Measurements from ENCODE around the gene ARMC12.
A peak's percentile ranks its signal among the peaks of the same experiment; 100 is the strongest.
"Not testable (repeated sequence)": the region's sequence is repeated elsewhere in the genome, so short reads cannot be mapped to it uniquely, and the experiment has no call there.

Gene ARMC12

DNA sequence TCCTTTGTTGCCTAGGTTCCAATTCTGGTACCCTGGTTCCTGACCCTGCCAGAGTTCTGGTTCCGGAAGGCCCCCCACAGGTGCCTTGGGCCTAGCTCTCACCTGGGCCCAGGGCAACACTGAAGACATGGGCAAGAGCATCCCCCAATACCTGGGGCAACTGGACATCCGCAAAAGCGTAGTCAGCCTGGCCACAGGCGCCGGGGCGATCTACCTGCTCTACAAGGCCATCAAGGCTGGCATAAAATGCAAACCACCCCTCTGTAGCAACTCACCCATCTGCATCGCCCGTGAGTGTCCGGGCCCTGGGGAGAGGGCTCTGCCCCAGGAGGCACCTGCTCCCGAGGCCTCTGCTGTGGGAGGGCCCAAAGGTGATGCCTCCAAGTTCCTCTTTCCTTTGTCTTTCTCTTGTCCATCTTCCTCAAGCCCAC, at the start of gene ARMC12:
Gene ARMC12 (plus strand): TSS at position 51 of the 431 bp plus-strand sequence. CDS start 77 bp downstream, at position 128.
- no peak for DNase-seq (ENCODE audit: low read depth in 1 of 2, low spot score in 1 of 2)

GRCh38 chr6:35687658-35688604, 48.9 kb upstream of the ARMC12 start:
- peak; percentile 28 to 43 for DNase-seq (ENCODE audit: low read depth in 1 of 2, low spot score in 1 of 2)

- DNase-seq (ENCODE audit: low read depth in 1 of 2, low spot score in 1 of 2), result peak; percentile 64 to 86
Observed at GRCh38 chr6:35688605-35689322, 48.1 kb upstream of the ARMC12 start, which contains the start of gene FKBP5. FKBP5 (minus strand) TSS chr6:35688915; CDS start chr6:35642824, 46,091 bp downstream.

DNA sequence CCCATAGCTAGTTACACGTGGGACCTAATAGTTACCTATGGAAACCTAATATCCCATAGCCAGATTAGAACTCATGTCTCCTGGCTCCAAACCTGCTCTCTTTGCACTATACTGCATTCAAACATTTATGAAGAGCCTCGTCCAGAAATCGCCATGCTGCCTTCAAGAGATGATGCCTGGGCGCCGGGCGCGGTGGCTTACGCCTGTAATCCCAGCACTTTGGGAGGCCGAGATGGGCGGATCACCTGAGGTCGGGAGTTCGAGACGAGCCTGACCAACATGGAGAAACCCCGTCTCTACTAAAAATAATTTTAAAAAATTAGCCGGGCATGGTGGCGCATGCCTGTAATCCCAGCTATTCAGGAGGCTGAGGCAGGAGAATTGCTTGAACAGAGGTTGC, 46.8 kb upstream of the ARMC12 start:
- not testable (repeated sequence) for DNase-seq (ENCODE audit: low read depth in 1 of 2, low spot score in 1 of 2)

GRCh38 chr6:35690484-35690883, 46.3 kb upstream of the ARMC12 start:
- no peak for DNase-seq (ENCODE audit: low read depth in 1 of 2, low spot score in 1 of 2)

DNA sequence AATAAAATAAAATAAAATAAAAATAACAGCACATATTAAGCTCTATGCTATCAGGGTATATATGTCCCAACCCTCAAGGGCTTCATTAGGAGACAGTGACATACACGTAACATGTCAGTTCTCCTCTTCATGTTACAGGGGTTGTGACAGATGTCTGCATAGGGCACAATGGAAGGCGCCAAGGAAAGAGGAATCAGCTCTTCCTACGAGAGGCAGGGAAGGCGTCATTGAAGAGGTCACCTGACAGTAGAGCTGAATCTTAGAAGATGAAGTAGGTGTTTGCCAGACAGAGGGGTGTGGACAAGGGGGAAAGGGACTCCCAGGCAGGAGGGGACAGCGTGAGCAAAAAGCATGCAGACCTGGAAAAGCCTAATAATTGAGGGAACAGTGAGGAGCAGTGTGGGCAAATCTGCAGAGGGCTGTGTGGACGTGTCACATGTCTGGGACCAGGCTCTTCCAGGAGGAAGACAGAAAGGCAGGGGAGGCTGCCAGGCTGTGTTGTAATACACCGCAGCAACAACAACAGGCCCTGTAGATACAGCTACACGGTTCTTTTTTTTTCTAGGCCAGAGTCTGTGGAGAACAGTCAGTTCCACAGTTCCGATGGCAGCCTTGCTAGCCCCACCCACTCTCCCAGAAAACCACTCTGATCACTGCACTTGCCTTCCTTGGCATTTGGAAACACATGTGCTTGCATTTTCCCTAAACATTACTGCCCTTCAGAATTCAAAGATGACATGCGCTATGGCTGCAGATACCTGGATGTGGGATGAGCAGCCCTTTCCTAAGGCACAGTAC, 45.6 kb upstream of the ARMC12 start:
- DNase-seq (ENCODE audit: low read depth in 1 of 2, low spot score in 1 of 2), result no peak

- DNase-seq (ENCODE audit: low read depth in 1 of 2, low spot score in 1 of 2), result no peak
Observed at GRCh38 chr6:35694462-35694861, 42.4 kb upstream of the ARMC12 start.

- not testable (repeated sequence) for DNase-seq (ENCODE audit: low read depth in 1 of 2, low spot score in 1 of 2)
Observed at GRCh38 chr6:35698430-35698829, 38.4 kb upstream of the ARMC12 start.

GRCh38 chr6:35698858-35699257, 38.0 kb upstream of the ARMC12 start:
- DNase-seq (ENCODE audit: low read depth in 1 of 2, low spot score in 1 of 2), result no peak

GRCh38 chr6:35703554-35703953, 33.3 kb upstream of the ARMC12 start:
- no peak for DNase-seq (ENCODE audit: low read depth in 1 of 2, low spot score in 1 of 2)

DNA sequence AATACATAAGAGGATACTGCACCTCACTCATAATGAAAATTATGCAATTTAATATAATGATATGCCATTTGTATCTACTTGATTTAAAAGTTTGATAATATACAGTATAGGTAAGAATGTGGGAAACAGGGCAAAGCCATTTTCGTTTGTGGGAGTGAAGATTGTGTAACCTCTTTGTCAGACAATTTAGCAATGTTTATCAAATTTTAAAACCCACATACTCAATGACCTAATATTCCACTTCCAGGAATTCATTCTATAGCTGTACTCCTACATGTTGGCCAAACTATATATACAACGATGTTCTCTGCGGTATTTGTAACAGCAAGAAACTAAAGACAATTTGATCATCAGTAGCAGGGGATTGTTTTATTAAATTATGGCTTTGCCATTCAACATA, 30.4 kb upstream of the ARMC12 start:
- no peak for DNase-seq (ENCODE audit: low read depth in 1 of 2, low spot score in 1 of 2)

GRCh38 chr6:35707714-35708407, 29.0 kb upstream of the ARMC12 start:
- no peak for DNase-seq (ENCODE audit: low read depth in 1 of 2, low spot score in 1 of 2)

- no peak for DNase-seq (ENCODE audit: low read depth in 1 of 2, low spot score in 1 of 2)
Observed at GRCh38 chr6:35708585-35708984, 28.2 kb upstream of the ARMC12 start.

DNA sequence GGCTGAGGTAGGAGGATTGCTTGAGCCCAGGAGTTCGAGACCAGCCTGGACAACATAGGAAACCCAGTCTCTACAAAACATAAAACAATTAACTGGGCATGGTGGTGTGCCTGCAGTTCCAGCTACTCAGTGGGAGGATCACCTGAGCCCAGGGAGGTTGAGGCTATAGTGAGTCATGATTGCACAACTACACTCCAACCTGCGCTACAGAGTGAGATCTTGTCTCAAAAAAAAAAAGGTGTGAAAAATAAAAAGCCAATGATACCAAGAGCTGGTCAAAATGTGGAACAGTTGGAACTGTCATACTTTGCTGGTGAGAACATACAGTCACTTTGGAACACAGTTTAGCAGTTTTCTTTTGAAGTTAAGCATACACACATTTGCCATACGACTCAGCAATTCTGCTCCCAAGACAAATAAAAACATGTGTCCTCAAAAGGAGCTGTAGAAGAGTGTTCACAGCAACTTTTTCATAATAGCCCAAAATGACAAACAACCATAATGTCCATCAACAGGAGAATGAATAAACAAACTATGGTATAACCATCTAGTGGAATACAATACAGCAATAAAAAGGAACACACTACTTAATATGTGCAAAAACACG, 26.5 kb upstream of the ARMC12 start:
- no peak for DNase-seq (ENCODE audit: low read depth in 1 of 2, low spot score in 1 of 2)

GRCh38 chr6:35711731-35712130, 25.1 kb upstream of the ARMC12 start:
- no peak for DNase-seq (ENCODE audit: low read depth in 1 of 2, low spot score in 1 of 2)

DNA sequence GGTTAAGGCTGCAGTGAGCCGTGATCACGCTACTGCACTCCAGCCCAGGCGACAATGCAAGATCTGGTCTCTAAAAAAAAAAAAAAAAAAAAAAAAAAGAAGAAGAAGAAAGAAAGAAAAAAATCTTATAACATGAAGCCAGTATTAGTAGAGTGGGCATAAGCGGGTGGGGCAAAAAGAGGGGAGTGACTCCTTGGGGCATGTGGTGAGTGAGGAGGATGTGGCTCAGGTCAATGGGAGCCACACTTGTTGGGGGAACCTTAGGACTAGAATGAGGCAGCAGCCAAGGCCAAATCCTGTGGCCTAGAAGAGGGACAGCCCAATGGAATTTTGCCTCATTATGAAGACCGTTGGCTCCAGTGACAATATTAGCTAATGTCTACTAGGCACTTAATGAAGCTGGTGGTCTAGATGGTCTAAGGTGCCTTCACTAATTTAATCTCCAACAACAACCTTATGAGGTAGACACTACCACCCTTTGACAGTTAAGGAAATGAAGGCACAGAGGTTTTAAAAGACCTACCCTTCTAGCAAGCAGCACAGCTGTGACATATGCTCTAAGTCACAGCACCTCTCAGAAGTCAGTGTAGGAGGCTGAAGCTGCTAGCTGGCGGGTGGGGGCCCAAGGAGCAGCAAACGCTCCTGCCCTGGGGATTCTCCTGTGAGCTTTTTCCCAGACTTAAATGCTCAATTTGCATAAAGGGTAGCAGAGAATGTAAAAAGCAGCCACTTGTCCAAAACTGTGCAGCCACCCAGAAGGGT, 23.6 kb upstream of the ARMC12 start:
- no peak for DNase-seq (ENCODE audit: low read depth in 1 of 2, low spot score in 1 of 2)

DNA sequence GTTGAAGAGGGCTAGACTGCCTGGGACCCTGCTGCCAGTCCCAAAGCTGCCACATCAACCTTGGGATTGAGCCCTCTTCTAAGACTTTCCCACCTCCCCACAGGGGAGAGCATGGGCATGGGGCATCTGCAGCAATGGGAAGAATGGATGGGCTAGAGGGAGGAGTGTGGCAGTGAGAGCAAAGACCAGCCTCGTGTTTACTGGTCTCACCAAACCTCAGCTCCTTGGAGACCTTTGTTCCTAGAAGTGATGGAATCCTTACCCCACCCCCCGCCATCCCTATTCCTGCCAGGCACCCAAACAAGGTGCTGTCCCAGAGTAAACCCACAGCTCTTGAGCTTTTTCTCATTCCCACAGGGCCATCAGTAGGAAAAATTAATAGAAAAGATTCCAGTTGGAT, 20.0 kb upstream of the ARMC12 start:
- no peak for DNase-seq (ENCODE audit: low read depth in 1 of 2, low spot score in 1 of 2)

GRCh38 chr6:35717449-35718374, 19.1 kb upstream of the ARMC12 start:
- no peak for DNase-seq (ENCODE audit: low read depth in 1 of 2, low spot score in 1 of 2)
